NCI-H1048 (cell line): ENCODE results near the gene WDR86.
A peak's percentile ranks its signal among the peaks of the same experiment; 100 is the strongest.

ENCODE experiments used
- DNase-seq: peaks from one replicate; lab custom pipeline; 2025; lab: John Stamatoyannopoulos, UW

The WDR86 gene

DNA sequence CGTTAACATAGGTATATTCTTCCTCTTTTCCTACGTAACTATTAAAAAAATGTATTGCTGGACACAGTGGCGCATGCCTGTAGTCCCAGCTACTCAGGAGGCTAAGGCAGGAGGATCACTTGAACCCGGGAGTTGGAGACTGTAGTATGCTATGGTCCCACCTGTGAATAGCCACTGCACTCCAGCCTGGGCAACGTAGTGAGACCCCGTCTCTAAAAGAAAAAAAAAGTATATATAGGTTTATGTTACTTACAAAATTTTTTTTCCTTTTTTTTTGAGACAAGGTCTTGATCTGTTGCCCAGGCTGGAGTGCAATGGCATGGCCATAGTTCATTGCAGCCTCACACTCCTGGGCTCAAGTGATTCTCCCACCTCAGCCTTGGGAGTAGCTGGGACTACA is 62.6 kb downstream of the WDR86 start:
- DNase-seq: no peak

DNA sequence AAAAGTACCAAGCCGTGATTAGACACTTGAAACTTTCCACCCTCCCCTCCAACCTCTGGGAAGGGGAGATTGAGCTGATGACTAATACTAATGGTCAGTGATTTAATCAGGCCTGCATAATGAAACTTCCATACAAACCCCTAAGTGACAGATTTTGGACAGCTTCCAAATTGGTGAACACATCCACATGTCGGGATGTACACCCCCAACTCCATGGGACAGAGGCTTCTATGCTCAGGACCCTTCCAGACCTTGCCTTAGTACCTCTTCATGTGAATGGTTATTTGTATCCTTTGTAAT is 63.4 kb downstream of the WDR86 start:
- no peak for DNase-seq

DNA sequence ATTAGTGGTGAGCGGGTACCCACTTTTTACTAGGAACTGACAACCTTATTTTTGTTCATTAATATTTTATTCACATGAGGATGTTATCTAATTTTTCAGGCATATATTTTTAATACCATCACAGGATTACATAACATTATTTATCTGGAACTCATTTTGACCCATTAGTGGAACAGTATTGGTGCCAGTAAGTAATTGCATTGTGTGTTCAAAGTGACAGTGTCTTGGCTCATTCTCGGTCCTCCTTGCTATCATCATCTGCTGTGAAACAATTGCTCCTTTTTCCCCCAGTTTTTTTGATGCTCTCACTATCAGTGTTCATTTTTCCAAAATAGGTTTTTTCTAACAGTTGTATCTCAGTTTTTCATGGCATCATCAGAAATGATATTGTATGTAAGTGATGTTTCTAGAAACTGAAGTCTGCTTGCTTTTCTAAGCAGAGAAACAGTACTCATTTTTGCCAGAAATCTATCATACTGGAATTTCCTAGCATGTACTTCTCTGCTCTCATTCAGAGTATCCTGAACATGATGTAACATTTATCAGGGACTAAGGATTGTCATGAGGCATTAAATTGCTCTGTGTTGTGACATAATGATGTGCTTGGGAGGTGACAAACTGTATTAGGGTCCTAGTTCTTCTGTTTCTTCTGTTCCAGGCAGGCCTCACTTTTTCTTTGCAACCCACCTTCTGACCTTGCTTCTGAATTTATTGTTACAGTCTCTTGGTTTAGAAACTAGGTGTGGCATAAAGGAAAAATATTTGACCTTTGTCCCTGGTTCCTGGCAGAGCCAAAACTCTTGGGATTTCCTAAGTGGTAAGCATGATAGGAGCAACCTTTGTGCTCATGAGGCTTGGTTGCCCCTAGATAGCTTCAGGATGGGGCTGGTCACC is 64.0 kb downstream of the WDR86 start:
- DNase-seq: no peak

DNA sequence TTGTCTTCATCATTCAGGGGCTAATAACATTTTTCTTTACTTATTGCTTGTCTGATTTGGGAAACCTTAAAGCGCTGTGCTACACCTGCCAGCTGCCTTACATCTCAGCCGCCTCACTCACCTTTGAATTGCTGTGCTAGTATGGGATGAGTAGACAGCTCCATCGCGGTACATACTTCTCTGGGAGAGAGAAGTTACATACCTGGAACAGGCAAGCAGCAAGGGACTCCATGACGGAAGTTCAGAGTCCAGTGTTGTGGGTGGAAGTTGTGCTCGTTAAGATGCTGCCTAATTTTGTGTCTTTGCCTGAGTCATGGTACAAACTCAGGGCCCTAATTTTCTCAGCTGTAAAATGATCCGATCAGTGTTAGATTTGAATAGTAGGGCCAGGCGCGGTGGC is 66.3 kb downstream of the WDR86 start:
- no peak for DNase-seq

DNA sequence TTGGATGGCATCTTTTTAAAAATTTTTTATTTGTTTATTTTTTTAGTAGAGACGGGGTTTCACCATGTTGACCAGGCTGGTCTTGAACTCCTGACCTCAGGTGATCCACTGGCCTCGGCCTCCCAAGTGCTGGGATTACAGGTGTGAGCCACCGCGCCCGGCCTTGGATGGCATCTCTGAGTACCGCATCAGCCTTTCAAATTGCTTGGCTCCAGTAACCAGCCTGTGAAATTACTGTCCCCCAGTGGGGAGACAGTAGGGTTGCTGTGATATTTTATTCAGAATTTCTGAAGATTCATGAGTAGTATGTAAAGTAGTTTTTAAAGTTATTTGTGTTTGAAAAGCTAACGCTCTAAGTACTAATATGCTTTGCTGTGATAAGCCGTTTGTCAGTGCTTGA is 67.0 kb downstream of the WDR86 start:
- no peak for DNase-seq

DNA sequence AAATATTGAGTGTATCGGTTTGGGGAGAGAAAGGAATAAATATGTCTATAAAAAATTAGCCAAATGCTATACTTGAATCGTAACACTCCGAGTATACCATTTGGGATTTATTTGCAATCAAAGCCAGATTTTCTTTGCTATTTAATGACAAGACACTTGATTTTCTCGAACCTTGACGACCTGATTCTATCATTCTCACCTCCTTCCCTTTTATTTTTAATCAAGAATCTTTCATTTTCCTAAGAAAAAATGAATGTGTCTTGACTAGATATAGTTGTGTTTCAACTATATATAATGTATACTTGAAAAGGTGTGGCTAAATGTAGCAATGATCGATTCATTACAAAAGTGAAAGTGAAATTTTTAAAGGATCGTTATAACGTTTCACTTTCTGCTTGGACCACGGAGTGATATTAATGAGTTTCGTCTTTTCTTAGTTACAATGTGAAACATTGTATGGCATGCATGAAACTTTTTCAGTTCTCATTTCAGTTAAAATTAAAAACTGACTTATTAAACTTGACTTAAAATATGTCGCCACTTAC is 67.7 kb downstream of the WDR86 start:
- DNase-seq: no peak

DNA sequence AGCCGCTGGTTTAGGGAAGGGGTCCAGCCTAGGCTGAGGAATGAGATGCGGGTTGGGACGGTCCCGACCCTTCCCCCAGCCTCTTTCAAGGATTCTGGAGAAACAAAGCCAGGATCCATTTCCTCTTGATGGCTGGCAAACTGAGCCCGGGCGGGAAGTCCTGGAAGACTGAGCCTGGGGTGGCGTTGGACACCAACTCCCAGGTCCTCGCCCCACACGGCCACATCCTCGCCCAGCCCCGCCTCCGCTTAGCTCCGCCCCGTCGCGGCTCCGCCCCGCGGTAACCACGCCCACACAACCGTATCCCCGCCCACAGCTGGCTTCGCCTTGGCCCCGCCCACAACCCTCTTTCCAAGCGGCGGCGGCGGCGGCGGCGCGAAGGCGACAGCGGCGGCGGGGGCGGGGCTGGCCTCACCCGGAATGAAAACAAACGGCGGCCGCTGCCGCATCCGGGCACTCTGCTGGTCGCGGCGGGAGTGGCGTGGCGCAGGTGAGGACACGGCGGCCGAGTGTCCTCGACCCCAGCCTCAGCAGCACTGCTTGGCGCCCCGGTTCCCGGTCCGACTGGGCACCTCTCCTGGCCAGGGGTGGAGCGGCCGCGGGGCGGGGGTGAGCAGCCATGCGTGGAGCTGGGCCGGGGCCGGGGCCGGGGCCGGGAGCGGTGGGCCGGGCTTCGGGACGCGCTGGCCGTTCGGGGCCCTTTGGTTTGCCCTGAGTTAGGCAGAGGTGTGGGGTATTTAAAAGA is 68.3 kb downstream of the WDR86 start, which contains the start of gene NUB1:
Gene NUB1 (plus strand): TSS at position 456 of the 745 bp plus-strand sequence. CDS start 3,538 bp downstream, outside the sequence.
- peak; percentile 79 for DNase-seq

DNA sequence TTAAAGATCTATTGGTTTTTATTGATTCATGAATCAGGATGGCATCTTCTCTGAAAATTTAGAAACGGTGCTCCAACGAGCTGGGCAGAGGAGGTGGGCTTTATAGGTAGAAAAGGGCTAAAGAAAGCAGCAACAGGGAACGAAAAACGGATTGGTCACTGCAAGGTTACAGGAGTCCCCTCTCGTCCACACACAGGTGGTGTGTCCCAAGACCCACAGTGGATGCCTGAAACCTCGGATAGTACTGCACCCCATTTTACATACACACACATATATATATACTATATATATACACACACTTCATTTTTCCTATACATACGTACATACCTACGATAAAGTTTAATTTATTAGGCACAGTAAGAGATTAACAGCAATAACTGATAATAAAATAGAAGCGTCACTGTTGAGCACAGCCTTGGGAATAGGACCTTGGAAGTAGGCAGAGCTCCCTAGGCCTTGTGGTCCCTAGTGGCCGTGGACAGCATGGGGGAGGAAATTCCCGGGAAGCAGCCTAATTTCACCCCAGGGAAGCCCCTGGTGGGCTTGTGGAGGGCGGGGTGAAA is 69.0 kb downstream of the WDR86 start:
- DNase-seq: no peak

DNA sequence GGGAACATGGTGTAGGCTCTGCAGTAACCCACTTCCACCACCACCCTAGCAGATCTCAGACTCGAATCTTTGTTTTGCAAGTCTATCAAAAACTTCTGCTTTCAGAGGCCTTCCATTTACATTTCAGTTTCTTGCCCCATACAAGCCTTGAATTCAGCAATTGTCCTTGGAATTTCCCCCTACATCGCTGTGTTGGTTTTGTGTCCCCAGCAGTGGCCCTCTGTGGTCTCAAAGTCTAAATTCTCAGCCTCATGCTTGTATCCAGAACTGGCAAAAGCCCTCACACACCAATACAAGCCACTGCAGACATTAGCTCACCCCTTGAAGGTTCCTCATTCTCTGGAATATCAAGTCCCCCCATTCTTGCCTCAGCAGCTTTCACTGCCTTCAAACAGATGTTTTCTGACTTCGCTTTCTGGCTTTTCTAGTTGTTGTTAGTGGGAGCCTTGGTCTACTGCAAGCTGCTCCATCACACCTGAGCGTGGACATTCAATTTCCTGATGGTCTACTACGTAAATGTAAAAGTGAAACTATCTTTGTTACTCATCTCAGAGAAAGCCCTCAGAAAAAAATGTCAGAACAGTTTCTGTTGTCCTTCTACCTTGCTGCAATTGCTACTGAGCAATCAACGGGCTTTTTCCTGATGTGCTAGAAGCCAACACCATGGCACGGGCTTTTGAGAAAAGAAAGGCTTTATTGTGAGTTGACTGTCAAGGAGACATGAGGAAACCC is 70.0 kb downstream of the WDR86 start:
- no peak for DNase-seq

DNA sequence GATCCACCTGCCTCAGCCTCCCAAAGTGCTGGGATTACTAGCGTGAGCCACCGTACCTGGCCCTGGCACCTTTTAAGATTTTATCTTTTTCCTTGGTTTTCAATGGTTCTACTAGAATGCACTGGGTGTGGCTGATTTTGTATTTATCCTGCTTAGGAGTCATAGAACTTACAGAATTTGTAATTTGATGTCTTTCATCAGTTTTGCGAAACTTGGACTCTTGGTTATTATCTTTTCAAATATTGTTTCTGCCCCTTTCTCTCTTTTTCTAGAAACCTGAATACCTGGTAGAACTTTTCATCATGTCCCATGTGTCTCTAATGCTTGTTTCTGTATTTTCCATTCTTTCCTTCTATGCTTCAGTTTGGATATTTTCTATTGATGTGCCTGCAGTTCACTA is 71.0 kb downstream of the WDR86 start:
- DNase-seq: no peak

DNA sequence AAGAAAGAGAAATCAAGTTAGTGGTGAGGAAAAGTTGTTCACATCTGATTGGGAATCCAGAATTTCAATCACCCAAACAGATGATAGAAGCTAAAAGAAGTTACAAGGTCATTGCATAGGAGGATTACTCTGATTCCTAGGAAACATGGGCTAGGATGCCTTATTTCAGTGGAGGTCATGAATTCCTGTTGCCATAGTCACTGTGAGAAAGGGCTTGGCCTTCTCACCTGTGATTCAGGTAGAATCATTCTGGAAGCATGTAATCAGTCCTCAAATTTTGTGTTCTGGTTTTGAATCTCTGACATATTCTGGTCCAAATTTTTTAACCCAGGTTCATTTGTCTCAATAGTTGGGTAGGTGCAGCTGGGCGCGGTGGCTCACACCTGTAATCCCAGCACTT is 72.5 kb downstream of the WDR86 start:
- no peak for DNase-seq

DNA sequence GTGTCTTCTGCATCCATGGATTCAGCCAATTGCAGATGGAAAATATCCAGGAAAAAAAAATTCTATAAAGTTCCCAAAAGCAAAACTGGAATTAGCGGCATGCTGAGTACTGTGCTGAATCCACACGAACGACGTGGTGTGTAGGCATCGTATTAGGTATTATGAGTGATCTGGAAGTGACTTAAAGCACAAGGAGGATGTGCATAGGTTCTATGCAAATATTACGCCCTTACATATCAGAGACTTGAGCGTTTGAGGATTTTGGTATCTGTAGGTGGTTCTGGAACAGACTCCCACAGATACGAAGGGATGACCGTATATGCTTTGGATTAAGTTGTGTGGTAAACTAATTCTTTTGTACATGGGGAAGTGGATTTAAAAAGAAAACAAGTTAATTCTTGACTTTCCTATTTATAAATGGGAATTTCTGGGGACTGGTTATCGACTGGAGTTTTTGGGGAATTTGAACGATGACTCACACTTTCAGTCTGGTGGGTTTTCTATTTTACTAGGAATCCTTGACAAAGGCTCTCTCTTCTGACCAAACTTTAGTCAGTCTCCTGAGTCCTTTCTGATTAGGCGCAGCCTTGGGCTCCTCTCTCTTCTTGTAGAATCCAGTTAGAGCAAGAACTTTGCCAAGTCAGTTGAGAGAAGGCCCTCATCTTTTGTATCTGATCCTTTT is 73.7 kb downstream of the WDR86 start:
- DNase-seq: no peak

DNA sequence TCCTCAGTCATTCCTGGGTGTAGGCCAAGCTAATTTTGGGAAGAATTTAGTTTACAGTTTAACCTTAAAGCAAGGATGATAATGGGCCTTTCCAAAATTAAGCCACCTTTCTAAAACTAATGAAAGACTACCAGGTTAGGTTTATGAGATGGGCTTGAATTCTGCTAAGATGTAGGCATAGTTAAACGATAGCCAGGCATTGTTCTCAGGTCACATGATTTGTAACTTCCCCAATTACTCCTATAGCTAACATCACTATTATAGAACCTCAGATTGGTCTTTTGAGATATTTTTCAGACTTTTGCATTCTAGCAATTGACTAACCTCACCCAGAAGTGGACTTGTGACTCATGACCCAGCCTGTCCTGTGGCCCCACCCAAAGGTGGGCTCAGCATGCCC is 75.2 kb downstream of the WDR86 start:
- DNase-seq: no peak
